Suprapubic skin (tissue), 3 donors: Measurements from ENCODE around the gene FGF12.

ENCODE experiments used
- CTCF ChIP-seq, 2 donors: fragments of 200-600 bp in 1 of 2; fragments of 450-650 bp in 1 of 2; sonication (generic) in 1 of 2; IDR thresholded peaks; one replicate each; pipeline ENCODE4 v1.5.1; 2016 to 2019; ENCODE audit warnings: antibody characterized with exemption in 2 of 2, mild to moderate bottlenecking in 1 of 2, moderate library complexity in 1 of 2
- EP300 ChIP-seq: sonication (generic); formaldehyde crosslinking; IDR thresholded peaks from one replicate; pipeline ENCODE4 v1.6.1; 2017; ENCODE audit warnings: antibody characterized with exemption
- POLR2A ChIP-seq, 2 donors: fragments of 450-650 bp; IDR thresholded peaks; one replicate each; pipeline ENCODE4 v1.6.1; 2017; ENCODE audit warnings: antibody characterized with exemption in 2 of 2, mild to moderate bottlenecking in 2 of 2, moderate library complexity in 2 of 2

GRCh38 chr3:192220915-192221314 lies 506.4 kb downstream of the FGF12 start:
- TF ChIP-seq CTCF (IDR thresholded peaks at IDR 0.05): no peak
- no peak for TF ChIP-seq POLR2A (IDR thresholded peaks at IDR 0.05)
- TF ChIP-seq EP300: no peak
